Neuron (in vitro differentiated cells): Measurements from ENCODE around the gene RAF1.
"Not testable (repeated sequence)": the region's sequence is repeated elsewhere in the genome, so short reads cannot be mapped to it uniquely, and the experiment has no call there.

ENCODE experiments used
- H2AFZ ChIP-seq: one replicate; pipeline ENCODE4 v1.6.1; 2013; ENCODE audit warnings: low read depth, mild to moderate bottlenecking, inconsistent platforms, low read length, moderate library complexity
- H3K27me3 ChIP-seq: one replicate; pipeline ENCODE4 v1.6.1; 2013; ENCODE audit warnings: low read length; ENCODE audit not compliant: insufficient read depth
- H3K36me3 ChIP-seq: one replicate; pipeline ENCODE4 v1.6.1; 2013; ENCODE audit warnings: low read length; ENCODE audit not compliant: insufficient read depth
- H3K4me1 ChIP-seq: one replicate; pipeline ENCODE4 v1.6.1; 2013; ENCODE audit warnings: low read length; ENCODE audit not compliant: insufficient read depth
- H3K4me3 ChIP-seq: 2 replicates; pipeline ENCODE4 v1.5.1; 2013; ENCODE audit warnings: mild to moderate bottlenecking, low read length, moderate library complexity
- H3K9me3 ChIP-seq: one replicate; pipeline ENCODE4 v1.6.1; 2013; ENCODE audit warnings: low read length

Gene RAF1

GRCh38 chr3:12644331-12644937 is 19.5 kb downstream of the RAF1 start:
- Histone ChIP-seq H3K4me1 (no peaks in the 10 kb centered on the region), H3K9me3 (no peaks in the 10 kb centered on the region), H3K36me3 (peaks cover 2% of the 10 kb centered on the region), H3K4me3 (no peak overlapping the region), H3K27me3 (no peaks in the 10 kb centered on the region), H2AFZ (no peak overlapping the region)

GRCh38 chr3:12643724-12644123 is 20.2 kb downstream of the RAF1 start:
- Histone ChIP-seq H3K4me1 (no peaks in the 10 kb centered on the region), H2AFZ (no peak overlapping the region), H3K36me3 (peaks cover 2% of the 10 kb centered on the region), H3K4me3 (no peak overlapping the region), H3K9me3 (no peaks in the 10 kb centered on the region), H3K27me3 (no peaks in the 10 kb centered on the region)

GRCh38 chr3:12643010-12643380 is 20.9 kb downstream of the RAF1 start:
- H3K36me3 ChIP-seq: peaks cover 2% of the 10 kb centered on the region
- H3K9me3 ChIP-seq: no peaks in the 10 kb centered on the region
- no peak overlapping the region for H3K4me3 ChIP-seq
- H3K4me1 ChIP-seq: no peaks in the 10 kb centered on the region
- no peak overlapping the region for H2AFZ ChIP-seq
- H3K27me3 ChIP-seq: no peaks in the 10 kb centered on the region

- H3K36me3 ChIP-seq, H3K4me3 ChIP-seq, H3K27me3 ChIP-seq: not testable (repeated sequence)
Observed at GRCh38 chr3:12640853-12641252, 23.1 kb downstream of the RAF1 start.

GRCh38 chr3:12638105-12638504 is 25.8 kb downstream of the RAF1 start:
- Histone ChIP-seq H3K9me3 (peaks cover 3% of the 10 kb centered on the region), H2AFZ (no peak overlapping the region), H3K27me3 (no peaks in the 10 kb centered on the region)

More at GRCh38 chr3:12640853-12641252, 23.1 kb downstream of the RAF1 start:
- H3K9me3 ChIP-seq, H3K4me1 ChIP-seq, H2AFZ ChIP-seq: not testable (repeated sequence)

GRCh38 chr3:12633108-12633507 is 30.8 kb downstream of the RAF1 start:
- no peak overlapping the region for H2AFZ ChIP-seq
- peaks cover 3% of the 10 kb centered on the region for H3K9me3 ChIP-seq
- no peaks in the 10 kb centered on the region for H3K27me3 ChIP-seq
- peaks cover 8% of the 10 kb centered on the region for H3K36me3 ChIP-seq
- no peaks in the 10 kb centered on the region for H3K4me1 ChIP-seq
- H3K4me3 ChIP-seq: no peak overlapping the region

More at GRCh38 chr3:12638105-12638504, 25.8 kb downstream of the RAF1 start:
- no peaks in the 10 kb centered on the region for H3K4me1 ChIP-seq
- no peak overlapping the region for H3K4me3 ChIP-seq
- peaks cover 6% of the 10 kb centered on the region for H3K36me3 ChIP-seq

GRCh38 chr3:12632523-12632922 is 31.4 kb downstream of the RAF1 start:
- peaks cover 7% of the 10 kb centered on the region for H3K36me3 ChIP-seq
- H2AFZ ChIP-seq: no peak overlapping the region
- H3K4me1 ChIP-seq: no peaks in the 10 kb centered on the region
- H3K9me3 ChIP-seq: peaks cover 3% of the 10 kb centered on the region
- H3K27me3 ChIP-seq: no peaks in the 10 kb centered on the region
- H3K4me3 ChIP-seq: no peak overlapping the region

- not testable (repeated sequence) for H3K4me1 ChIP-seq, H3K4me3 ChIP-seq, H3K9me3 ChIP-seq, H3K36me3 ChIP-seq, H3K27me3 ChIP-seq, H2AFZ ChIP-seq
Observed at GRCh38 chr3:12630843-12631242, 33.1 kb downstream of the RAF1 start.

- Histone ChIP-seq H3K4me3 (no peak overlapping the region), H2AFZ (no peak overlapping the region)
Observed at GRCh38 chr3:12630292-12630691, 33.6 kb downstream of the RAF1 start.

GRCh38 chr3:12629560-12629959 is 34.4 kb downstream of the RAF1 start:
- no peak overlapping the region for H2AFZ ChIP-seq
- H3K9me3 ChIP-seq: peaks cover 2% of the 10 kb centered on the region
- H3K4me1 ChIP-seq: no peaks in the 10 kb centered on the region
- peaks cover 4% of the 10 kb centered on the region for H3K36me3 ChIP-seq
- H3K4me3 ChIP-seq: no peak overlapping the region
- H3K27me3 ChIP-seq: no peaks in the 10 kb centered on the region

More at GRCh38 chr3:12630292-12630691, 33.6 kb downstream of the RAF1 start:
- peaks cover 3% of the 10 kb centered on the region for H3K9me3 ChIP-seq
- H3K27me3 ChIP-seq: no peaks in the 10 kb centered on the region
- H3K36me3 ChIP-seq: peaks cover 4% of the 10 kb centered on the region
- H3K4me1 ChIP-seq: no peaks in the 10 kb centered on the region

GRCh38 chr3:12628813-12629212 is 35.1 kb downstream of the RAF1 start:
- Histone ChIP-seq H3K27me3 (no peaks in the 10 kb centered on the region), H3K4me3 (no peak overlapping the region), H3K4me1 (no peaks in the 10 kb centered on the region), H2AFZ (no peak overlapping the region), H3K36me3 (peaks cover 4% of the 10 kb centered on the region), H3K9me3 (no peaks in the 10 kb centered on the region)

- H3K4me3 ChIP-seq: no peak overlapping the region
- H3K36me3 ChIP-seq: peaks cover 2% of the 10 kb centered on the region
- no peaks in the 10 kb centered on the region for H3K4me1 ChIP-seq
- H2AFZ ChIP-seq: no peak overlapping the region
- no peaks in the 10 kb centered on the region for H3K9me3 ChIP-seq
- no peaks in the 10 kb centered on the region for H3K27me3 ChIP-seq
Observed at GRCh38 chr3:12627370-12627769, 36.5 kb downstream of the RAF1 start.

GRCh38 chr3:12624964-12625363 is 39.0 kb downstream of the RAF1 start:
- not testable (repeated sequence) for H3K9me3 ChIP-seq, H2AFZ ChIP-seq, H3K4me1 ChIP-seq, H3K27me3 ChIP-seq, H3K36me3 ChIP-seq, H3K4me3 ChIP-seq

GRCh38 chr3:12624056-12624455 is 39.9 kb downstream of the RAF1 start:
- Histone ChIP-seq H3K27me3 (no peaks in the 10 kb centered on the region), H3K9me3 (no peaks in the 10 kb centered on the region), H3K4me3 (no peak overlapping the region), H3K4me1 (no peaks in the 10 kb centered on the region), H3K36me3 (peaks cover 6% of the 10 kb centered on the region), H2AFZ (no peak overlapping the region)
